ENCODE results near the gene ANKS1A. TPM values are rescaled to one million over a fixed set of nuclear protein-coding genes. Genes with fewer than 3 reads are reported as not detected.

Gene ANKS1A
- total RNA-seq, 1 experiment from 2014 or later, result 14.4 TPM

- H3K27me3 ChIP-seq (ENCODE audit: control insufficient read depth, insufficient read depth, low read length), result no peaks in the 10 kb centered on the region
- CTCF ChIA-PET, result no interaction called here
- in situ Hi-C loops (cut with HindIII; ENCODE audit: low pct_unique_long_range_greater_than_20kb, low sequenced_read_pairs), result no loop called here
- ATAC-seq (no peak), DNase-seq (ENCODE audit: low read depth, low spot score) (no peak)
- no peaks in the 10 kb centered on the region for H3K9me3 ChIP-seq (ENCODE audit: control insufficient read depth, insufficient read depth, low read depth, low read length)
- no peak overlapping the region for H3K4me3 ChIP-seq (ENCODE audit: low read depth in 2 of 2, low read length in 2 of 2)
- H3K36me3 ChIP-seq (ENCODE audit: control insufficient read depth, insufficient read depth, low read length), result no peaks in the 10 kb centered on the region; the same call in 1 of the 2 replicates
- H3K4me1 ChIP-seq (ENCODE audit: control insufficient read depth, insufficient read depth, low read length), result no peaks in the 10 kb centered on the region; the same call in 1 of the 2 replicates
- intact Hi-C loops (cut with micrococcal nuclease; ENCODE audit: unreplicated experiment), result no loop called here
- no TSS peak for BruUV-seq (replicated peaks)
- POLR2A ChIA-PET, result no interaction called here
- TF ChIP-seq CTCF (IDR thresholded peaks at IDR 0.05) (no peak), SIN3A (IDR thresholded peaks at IDR 0.05; ENCODE audit: borderline replicate concordance, insufficient read depth, low read depth, low read length) (no peak), TCF7L2 (IDR thresholded peaks at IDR 0.05; ENCODE audit: low read depth, low read length) (no peak), POLR2AphosphoS5 (IDR thresholded peaks at IDR 0.05; ENCODE audit: low read depth, low read length) (no peak), REST (IDR thresholded peaks at IDR 0.05; ENCODE audit: insufficient read depth in 1 of 2, low read depth in 2 of 2, low read length in 1 of 2) (no peak)
- H3K27ac ChIP-seq (ENCODE audit: low read length), result no peak overlapping the region
Measured at GRCh38 chr6:35037664-35038038, 148.6 kb downstream of the ANKS1A start.

- TF ChIP-seq REST (IDR thresholded peaks at IDR 0.05; ENCODE audit: insufficient read depth in 1 of 2, low read depth in 2 of 2, low read length in 1 of 2) (no peak), SIN3A (IDR thresholded peaks at IDR 0.05; ENCODE audit: borderline replicate concordance, insufficient read depth, low read depth, low read length) (no peak), CTCF (IDR thresholded peaks at IDR 0.05) (no peak), TCF7L2 (IDR thresholded peaks at IDR 0.05; ENCODE audit: low read depth, low read length) (no peak), POLR2AphosphoS5 (IDR thresholded peaks at IDR 0.05; ENCODE audit: low read depth, low read length) (no peak)
- intact Hi-C loops (cut with micrococcal nuclease; ENCODE audit: unreplicated experiment) (no loop called here), in situ Hi-C loops (cut with HindIII; ENCODE audit: low pct_unique_long_range_greater_than_20kb, low sequenced_read_pairs) (no loop called here)
- no peaks in the 10 kb centered on the region; the same call in 1 of the 2 replicates for H3K4me1 ChIP-seq (ENCODE audit: control insufficient read depth, insufficient read depth, low read length)
- no TSS peak for BruUV-seq (replicated peaks)
- H3K36me3 ChIP-seq (ENCODE audit: control insufficient read depth, insufficient read depth, low read length), result no peaks in the 10 kb centered on the region; the same call in 1 of the 2 replicates
- no peak for ATAC-seq
- CTCF ChIA-PET, result no interaction called here
- H3K4me3 ChIP-seq (ENCODE audit: low read depth in 2 of 2, low read length in 2 of 2), result no peak overlapping the region
- H3K27me3 ChIP-seq (ENCODE audit: control insufficient read depth, insufficient read depth, low read length), result no peaks in the 10 kb centered on the region
- no peak for DNase-seq (ENCODE audit: low read depth, low spot score)
- H3K9me3 ChIP-seq (ENCODE audit: control insufficient read depth, insufficient read depth, low read depth, low read length), result no peaks in the 10 kb centered on the region
- H3K27ac ChIP-seq (ENCODE audit: low read length), result no peak overlapping the region
- POLR2A ChIA-PET, result no interaction called here
Measured at GRCh38 chr6:35038076-35038475, 149.0 kb downstream of the ANKS1A start.
